AG09309 (cell line): ENCODE measurements around the gene ATP2B3.

Experiments
- DNase-seq: peaks from one replicate; pipeline ENCODE4 v3.0.0-alpha.2; 2010; ENCODE audit warnings: low read depth
- H3K4me3 ChIP-seq: 2 replicates; pipeline ENCODE4 v1.5.1; 2011; ENCODE audit warnings: mild to moderate bottlenecking, low read depth, low read length, moderate library complexity; ENCODE audit not compliant: control insufficient read depth
- TF ChIP-seq, protein P1 (sequence below): IDR thresholded peaks from 2 replicates; pipeline ENCODE4 v1.5.1; 2011; ENCODE audit warnings: mild to moderate bottlenecking, low read depth, low read length, inconsistent platforms; ENCODE audit not compliant: insufficient read depth, control insufficient read depth; ENCODE audit errors: missing control alignments

Gene ATP2B3

DNA sequence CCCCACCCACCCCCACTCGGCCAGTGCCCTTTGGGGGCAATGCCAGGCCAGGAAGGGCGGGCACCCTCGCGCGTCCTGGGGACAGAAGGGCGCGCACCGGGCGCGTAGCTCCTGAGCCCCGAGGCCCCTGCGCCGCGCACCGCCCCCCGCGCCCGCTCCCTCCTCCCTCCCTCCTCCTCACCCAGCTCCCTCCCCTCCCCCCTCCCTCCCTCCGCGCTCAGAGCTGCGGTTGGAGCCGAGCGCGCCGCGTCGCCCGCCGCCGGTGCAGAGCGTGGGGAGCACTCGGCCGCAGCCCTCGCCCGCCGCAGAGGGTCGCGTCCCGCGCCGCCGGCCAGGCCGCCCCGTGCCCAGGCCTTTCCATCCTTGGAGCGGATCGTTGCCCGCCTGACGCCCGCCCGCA, at the start of gene ATP2B3:
Gene ATP2B3 (plus strand): TSS at position 220 of the 400 bp plus-strand sequence. CDS start 18,606 bp downstream, outside the sequence.
- TF ChIP-seq, protein P1, sequence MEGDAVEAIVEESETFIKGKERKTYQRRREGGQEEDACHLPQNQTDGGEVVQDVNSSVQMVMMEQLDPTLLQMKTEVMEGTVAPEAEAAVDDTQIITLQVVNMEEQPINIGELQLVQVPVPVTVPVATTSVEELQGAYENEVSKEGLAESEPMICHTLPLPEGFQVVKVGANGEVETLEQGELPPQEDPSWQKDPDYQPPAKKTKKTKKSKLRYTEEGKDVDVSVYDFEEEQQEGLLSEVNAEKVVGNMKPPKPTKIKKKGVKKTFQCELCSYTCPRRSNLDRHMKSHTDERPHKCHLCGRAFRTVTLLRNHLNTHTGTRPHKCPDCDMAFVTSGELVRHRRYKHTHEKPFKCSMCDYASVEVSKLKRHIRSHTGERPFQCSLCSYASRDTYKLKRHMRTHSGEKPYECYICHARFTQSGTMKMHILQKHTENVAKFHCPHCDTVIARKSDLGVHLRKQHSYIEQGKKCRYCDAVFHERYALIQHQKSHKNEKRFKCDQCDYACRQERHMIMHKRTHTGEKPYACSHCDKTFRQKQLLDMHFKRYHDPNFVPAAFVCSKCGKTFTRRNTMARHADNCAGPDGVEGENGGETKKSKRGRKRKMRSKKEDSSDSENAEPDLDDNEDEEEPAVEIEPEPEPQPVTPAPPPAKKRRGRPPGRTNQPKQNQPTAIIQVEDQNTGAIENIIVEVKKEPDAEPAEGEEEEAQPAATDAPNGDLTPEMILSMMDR, result no peak
- no peak within 1 kb of the TSS for H3K4me3 ChIP-seq
- no peak for DNase-seq

GRCh38 chrX:153468008-153468580, 49.3 kb upstream of the ATP2B3 start:
- TF ChIP-seq, protein P1, result no peak
- DNase-seq, result no peak
- no peak overlapping the region for H3K4me3 ChIP-seq

GRCh38 chrX:153469811-153470410, 47.5 kb upstream of the ATP2B3 start:
- peak overlapping the region; percentile 69 for H3K4me3 ChIP-seq
- TF ChIP-seq, protein P1, result no peak
- no peak for DNase-seq

- DNase-seq, result peak; percentile 49
- TF ChIP-seq, protein P1, result peak; percentile 71
- peak within 1 kb of the TSS; percentile 69 for H3K4me3 ChIP-seq
These were observed 46.8 kb upstream of the ATP2B3 start, which contains the start of gene HAUS7 for GRCh38 chrX:153470411-153471363. HAUS7 (minus strand) TSS chrX:153470576; CDS start chrX:153470557, 19 bp downstream.

DNA sequence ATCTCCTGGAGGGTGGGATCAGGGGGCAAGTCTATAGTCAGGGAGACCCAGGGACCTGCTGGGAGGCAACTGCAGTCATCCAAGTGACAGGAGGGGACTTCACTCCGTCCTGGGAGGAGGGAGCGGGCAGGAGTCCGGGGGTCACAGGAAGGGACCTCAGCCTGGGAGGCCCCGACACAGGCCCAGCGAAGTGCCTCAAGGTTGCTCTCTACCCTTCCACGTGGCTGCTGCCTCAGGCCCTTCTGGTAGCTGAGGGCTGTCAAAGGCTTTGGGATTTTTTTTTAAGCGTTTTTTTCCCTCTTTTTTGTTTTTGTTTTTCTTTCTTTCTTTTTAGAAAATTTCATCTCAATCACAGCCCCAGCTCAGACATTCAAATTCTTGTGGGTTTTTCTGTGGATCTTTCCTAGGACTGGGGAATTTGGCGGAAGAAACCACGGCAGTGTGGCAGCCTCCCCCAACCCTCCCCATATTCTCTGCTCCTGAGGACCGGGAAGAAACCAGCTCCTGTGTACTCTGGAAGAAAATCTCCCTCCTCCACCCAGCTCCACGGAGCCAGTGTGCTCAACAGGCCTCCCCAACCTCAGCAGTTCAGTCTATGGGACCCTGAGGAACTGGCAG, 45.7 kb upstream of the ATP2B3 start:
- no peak for DNase-seq
- TF ChIP-seq, protein P1, result no peak

GRCh38 chrX:153473126-153473525, 44.3 kb upstream of the ATP2B3 start:
- no peak for DNase-seq
- no peak overlapping the region for H3K4me3 ChIP-seq
- TF ChIP-seq, protein P1, result no peak

More for the DNA sequence above, 45.7 kb upstream of the ATP2B3 start:
- no peak overlapping the region for H3K4me3 ChIP-seq
